ENCODE data around the gene VGLL4.

The VGLL4 gene

DNA sequence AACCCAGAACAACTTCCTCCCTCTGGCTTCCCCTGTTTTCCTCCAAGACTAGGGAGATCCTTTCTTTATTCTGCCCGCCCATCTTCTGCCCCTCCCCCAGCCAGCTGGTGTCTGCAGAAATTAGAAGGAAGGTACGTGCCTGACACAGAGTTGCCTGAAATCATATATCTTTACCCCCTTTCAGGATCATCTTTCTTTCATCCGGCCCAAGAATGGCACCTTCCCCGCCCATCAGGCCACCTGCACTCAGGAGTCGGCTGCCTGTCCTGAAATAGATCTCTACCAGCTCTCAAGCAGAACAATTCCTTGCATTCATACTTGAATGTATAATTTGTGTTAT, 133.7 kb downstream of the VGLL4 start:
- TF ChIP-seq, protein P1, sequence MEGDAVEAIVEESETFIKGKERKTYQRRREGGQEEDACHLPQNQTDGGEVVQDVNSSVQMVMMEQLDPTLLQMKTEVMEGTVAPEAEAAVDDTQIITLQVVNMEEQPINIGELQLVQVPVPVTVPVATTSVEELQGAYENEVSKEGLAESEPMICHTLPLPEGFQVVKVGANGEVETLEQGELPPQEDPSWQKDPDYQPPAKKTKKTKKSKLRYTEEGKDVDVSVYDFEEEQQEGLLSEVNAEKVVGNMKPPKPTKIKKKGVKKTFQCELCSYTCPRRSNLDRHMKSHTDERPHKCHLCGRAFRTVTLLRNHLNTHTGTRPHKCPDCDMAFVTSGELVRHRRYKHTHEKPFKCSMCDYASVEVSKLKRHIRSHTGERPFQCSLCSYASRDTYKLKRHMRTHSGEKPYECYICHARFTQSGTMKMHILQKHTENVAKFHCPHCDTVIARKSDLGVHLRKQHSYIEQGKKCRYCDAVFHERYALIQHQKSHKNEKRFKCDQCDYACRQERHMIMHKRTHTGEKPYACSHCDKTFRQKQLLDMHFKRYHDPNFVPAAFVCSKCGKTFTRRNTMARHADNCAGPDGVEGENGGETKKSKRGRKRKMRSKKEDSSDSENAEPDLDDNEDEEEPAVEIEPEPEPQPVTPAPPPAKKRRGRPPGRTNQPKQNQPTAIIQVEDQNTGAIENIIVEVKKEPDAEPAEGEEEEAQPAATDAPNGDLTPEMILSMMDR (IDR thresholded peaks at IDR 0.05; ENCODE audit: low read depth, low read length) = no peak
- no peak overlapping the region for H3K4me3 ChIP-seq (ENCODE audit: low read depth, low read length)

DNA sequence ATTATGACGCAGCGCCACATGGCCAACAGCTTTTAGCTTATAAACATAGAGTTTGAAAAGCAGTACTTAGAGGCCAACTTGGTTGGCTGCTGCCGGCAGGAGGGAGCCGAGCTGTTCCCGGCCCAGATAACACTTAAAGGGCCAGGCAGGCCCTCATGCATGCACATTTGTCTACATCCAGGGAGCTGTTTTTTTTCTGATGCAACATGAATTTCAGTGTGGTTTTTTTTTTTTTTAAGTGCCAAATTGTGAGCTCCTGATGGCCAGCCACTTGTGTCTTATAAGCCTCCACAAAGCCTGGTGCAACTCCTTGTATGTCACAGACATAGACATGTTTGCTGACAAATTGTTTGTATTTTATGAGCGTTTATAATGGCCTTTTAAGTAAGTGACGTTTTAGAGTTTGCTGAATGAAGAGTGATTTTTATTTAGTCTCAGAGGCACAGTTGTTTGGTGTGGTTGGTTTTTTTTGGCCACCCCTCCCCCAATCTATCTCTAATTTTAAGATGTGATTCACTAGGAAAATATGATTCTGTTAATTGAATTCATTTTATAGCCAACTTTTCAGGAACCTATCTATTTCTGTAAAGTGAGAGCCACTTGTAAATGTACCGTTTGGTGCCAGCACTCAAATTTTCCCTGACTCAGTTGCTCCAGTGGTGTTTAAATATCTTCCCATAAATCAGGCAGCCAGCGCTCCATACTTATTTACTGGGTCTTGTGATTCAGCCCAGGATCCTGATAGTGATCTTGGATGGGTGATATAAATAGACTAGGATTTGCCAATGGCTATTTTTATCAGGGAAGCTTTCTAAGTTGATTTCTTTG, 134.3 kb downstream of the VGLL4 start:
- no peak overlapping the region for H3K4me3 ChIP-seq (ENCODE audit: low read depth, low read length)
- TF ChIP-seq, protein P1 (IDR thresholded peaks at IDR 0.05; ENCODE audit: low read depth, low read length) = no peak

DNA sequence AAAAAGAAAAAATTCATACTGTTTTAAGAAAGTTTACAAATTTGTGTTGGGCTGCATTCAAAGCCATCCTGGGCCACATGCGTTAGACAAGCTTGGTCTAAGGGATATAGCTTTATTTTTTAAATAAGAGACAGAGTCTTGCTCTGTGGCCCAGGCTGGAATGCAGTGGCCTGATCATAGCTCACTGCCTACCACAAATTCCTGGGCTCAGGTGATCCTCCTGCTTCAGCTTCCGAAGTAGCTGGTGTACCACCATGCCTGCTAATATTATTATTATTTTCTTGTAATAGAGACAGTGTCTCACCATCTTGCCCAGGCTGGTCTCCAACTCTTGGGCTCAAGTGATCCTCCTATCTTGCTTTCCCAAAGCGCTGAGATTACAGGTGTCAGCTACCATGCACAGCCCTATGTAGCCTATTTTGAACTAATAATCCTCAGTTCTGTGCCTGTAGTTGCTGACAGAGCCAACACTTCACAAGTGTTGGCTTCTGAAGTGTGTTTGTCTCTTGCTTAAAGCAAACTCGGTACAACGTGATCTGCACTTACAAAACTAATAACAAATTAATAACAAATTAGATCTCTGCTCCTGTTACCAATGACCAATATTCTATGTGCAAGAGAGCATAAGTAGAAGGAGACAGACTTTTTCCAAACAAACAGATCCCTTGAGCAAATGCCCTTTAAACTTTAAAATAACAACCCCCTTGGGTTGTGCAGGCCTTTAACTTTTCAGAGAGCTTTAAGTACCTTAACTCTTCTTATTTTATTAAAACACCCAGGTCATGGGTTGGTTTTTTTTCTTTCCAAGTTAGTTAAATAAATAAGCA, 135.2 kb downstream of the VGLL4 start:
- TF ChIP-seq, protein P1 (IDR thresholded peaks at IDR 0.05; ENCODE audit: low read depth, low read length) = no peak
- no peak overlapping the region for H3K4me3 ChIP-seq (ENCODE audit: low read depth, low read length)

DNA sequence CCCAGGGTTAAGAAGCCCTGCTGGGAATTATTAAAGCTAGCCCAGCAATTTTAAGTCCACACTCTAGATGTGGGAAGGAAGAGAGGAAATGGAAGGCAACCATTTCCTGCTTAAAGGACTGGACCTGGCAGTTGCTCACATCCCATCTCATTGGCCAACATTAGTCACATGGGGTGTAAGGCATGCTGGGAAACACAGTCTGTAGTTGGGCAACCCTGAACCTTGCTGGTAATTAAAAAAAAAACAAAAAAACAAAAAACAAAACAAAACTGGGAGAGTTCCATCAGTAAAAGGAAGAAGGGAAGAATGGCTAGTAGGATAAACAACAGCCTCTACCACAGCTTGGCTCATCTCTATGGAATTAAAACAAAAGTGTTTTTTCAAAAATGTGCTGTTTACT, 136.0 kb downstream of the VGLL4 start:
- H3K4me3 ChIP-seq (ENCODE audit: low read depth, low read length) = no peak overlapping the region
- TF ChIP-seq, protein P1 (IDR thresholded peaks at IDR 0.05; ENCODE audit: low read depth, low read length) = no peak
